ENCODE data around the gene AHCYL1. TPM values are rescaled to one million over a fixed set of nuclear protein-coding genes. Genes with fewer than 3 reads are reported as not detected.

Gene AHCYL1
- total and polyA plus RNA-seq, 9 donors, result 41.1 to 113 (median 85.8) TPM

- Histone ChIP-seq H3K36me3 (no peaks in the 10 kb centered on the region), H3K4me3 (no peak overlapping the region), H3K4me1 (ENCODE audit: insufficient read depth) (peaks cover 13% of the 10 kb centered on the region), H3K9me3 (no peaks in the 10 kb centered on the region), H3K27ac (peak overlapping the region in 1 of 2 donors; percentile 95), H3K27me3 (no peaks in the 10 kb centered on the region)
- WGBS, 3 donors, result 7 to 10% (median 9%) methylated on average over 7 of the region's 7 CpGs
- DNase-seq, result no peak
- intact Hi-C loops (cut with DNase I), result loop anchor here (2.0 to 10.0 kb wide), 10 partner anchors 57 to 442 kb away; partner anchors contain the start of gene GNAI3 (in 1 of the 4)
- no peak for TF ChIP-seq POLR2A (IDR thresholded peaks at IDR 0.05)
- TF ChIP-seq, protein P1, sequence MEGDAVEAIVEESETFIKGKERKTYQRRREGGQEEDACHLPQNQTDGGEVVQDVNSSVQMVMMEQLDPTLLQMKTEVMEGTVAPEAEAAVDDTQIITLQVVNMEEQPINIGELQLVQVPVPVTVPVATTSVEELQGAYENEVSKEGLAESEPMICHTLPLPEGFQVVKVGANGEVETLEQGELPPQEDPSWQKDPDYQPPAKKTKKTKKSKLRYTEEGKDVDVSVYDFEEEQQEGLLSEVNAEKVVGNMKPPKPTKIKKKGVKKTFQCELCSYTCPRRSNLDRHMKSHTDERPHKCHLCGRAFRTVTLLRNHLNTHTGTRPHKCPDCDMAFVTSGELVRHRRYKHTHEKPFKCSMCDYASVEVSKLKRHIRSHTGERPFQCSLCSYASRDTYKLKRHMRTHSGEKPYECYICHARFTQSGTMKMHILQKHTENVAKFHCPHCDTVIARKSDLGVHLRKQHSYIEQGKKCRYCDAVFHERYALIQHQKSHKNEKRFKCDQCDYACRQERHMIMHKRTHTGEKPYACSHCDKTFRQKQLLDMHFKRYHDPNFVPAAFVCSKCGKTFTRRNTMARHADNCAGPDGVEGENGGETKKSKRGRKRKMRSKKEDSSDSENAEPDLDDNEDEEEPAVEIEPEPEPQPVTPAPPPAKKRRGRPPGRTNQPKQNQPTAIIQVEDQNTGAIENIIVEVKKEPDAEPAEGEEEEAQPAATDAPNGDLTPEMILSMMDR (IDR thresholded peaks at IDR 0.05), result no peak
- TF ChIP-seq EP300 (IDR thresholded peaks at IDR 0.05), result no peak
These were observed 442 bp upstream of the AHCYL1 start for GRCh38 chr1:109984190-109984455.

GRCh38 chr1:109985247-109986053, 885 bp downstream of the AHCYL1 start:
- intact Hi-C loops (cut with DNase I), result loop anchor here (2.0 to 10.0 kb wide), 7 partner anchors 61 to 441 kb away; partner anchors contain the start of gene GNAI3 (in 1 of the 4)
- no peaks in the 10 kb centered on the region for H3K27me3 ChIP-seq
- H3K9me3 ChIP-seq, result no peaks in the 10 kb centered on the region
- H3K36me3 ChIP-seq, result no peaks in the 10 kb centered on the region
- TF ChIP-seq EP300 (IDR thresholded peaks at IDR 0.05) (no peak), POLR2A (IDR thresholded peaks at IDR 0.05) (no peak)
- TF ChIP-seq, protein P1 (IDR thresholded peaks at IDR 0.05), result no peak
- H3K27ac ChIP-seq, result peak overlapping the region; percentile 92 to 95
- peaks cover 9% of the 10 kb centered on the region for H3K4me1 ChIP-seq (ENCODE audit: insufficient read depth)
- H3K4me3 ChIP-seq, result peak overlapping the region; percentile 71
- no peak for DNase-seq
- WGBS, 3 donors, result 6 to 9% (median 7%) methylated on average over 22 of the region's 22 CpGs

- peaks cover 9% of the 10 kb centered on the region for H3K4me1 ChIP-seq (ENCODE audit: insufficient read depth)
- TF ChIP-seq, protein P1 (IDR thresholded peaks at IDR 0.05), result no peak
- no peak for TF ChIP-seq POLR2A (IDR thresholded peaks at IDR 0.05)
- no peak for TF ChIP-seq EP300 (IDR thresholded peaks at IDR 0.05)
- no peaks in the 10 kb centered on the region for H3K9me3 ChIP-seq
- no peak for DNase-seq
- H3K4me3 ChIP-seq, result peak overlapping the region; percentile 71
- 78 to 84% (median 83%) methylated on average over 3 of the region's 3 CpGs for WGBS, 3 donors
- intact Hi-C loops (cut with DNase I), result loop anchor here (5.0 to 10.0 kb wide), 6 partner anchors 61 to 441 kb away; partner anchors contain the start of gene GNAI3 (in 1 of the 4)
- no peaks in the 10 kb centered on the region for H3K36me3 ChIP-seq
- H3K27me3 ChIP-seq, result no peaks in the 10 kb centered on the region
- H3K27ac ChIP-seq, result peak overlapping the region in 1 of 2 donors; percentile 92
These were observed 1.5 kb downstream of the AHCYL1 start for GRCh38 chr1:109986054-109986444.

GRCh38 chr1:109988349-109988914, 3.9 kb downstream of the AHCYL1 start:
- intact Hi-C loops (cut with DNase I), result loop anchor here (5.0 to 10.0 kb wide), 6 partner anchors 64 to 444 kb away; partner anchors contain the start of gene GNAI3 (in 1 of the 4)
- peaks cover 9% of the 10 kb centered on the region for H3K4me1 ChIP-seq (ENCODE audit: insufficient read depth)
- H3K36me3 ChIP-seq, result no peaks in the 10 kb centered on the region

More at GRCh38 chr1:109988349-109988914, 3.9 kb downstream of the AHCYL1 start:
- no peak for TF ChIP-seq POLR2A (IDR thresholded peaks at IDR 0.05)
- WGBS, 3 donors, result 94 to 97% (median 94%) methylated on average over 3 of the region's 3 CpGs
- H3K27me3 ChIP-seq, result no peaks in the 10 kb centered on the region
- H3K9me3 ChIP-seq, result no peaks in the 10 kb centered on the region
- DNase-seq, result no peak
- no peak overlapping the region for H3K4me3 ChIP-seq
- no peak overlapping the region for H3K27ac ChIP-seq
